GM23338 (cell line): ENCODE measurements around the gene IGF1R.

Experiments
- EZH2 ChIP-seq: fragments of 200-600 bp; sonication (generic); IDR thresholded peaks from one replicate; pipeline ENCODE4 v1.8.0; 2017; ENCODE audit warnings: antibody characterized with exemption, mild to moderate bottlenecking, low read depth; ENCODE audit not compliant: unreplicated experiment
- EZH2phosphoT487 ChIP-seq: fragments of 200-600 bp; sonication (generic); IDR thresholded peaks from one replicate; pipeline ENCODE4 v1.8.1; 2018; ENCODE audit warnings: antibody characterized with exemption; ENCODE audit not compliant: unreplicated experiment
- TF ChIP-seq, protein P1 (sequence below), 2 experiments: fragments of 200-600 bp in 1 of 2; sonication (generic) in 1 of 2; conservative IDR thresholded peaks; 2 replicates each; pipeline versions ENCODE4 v1.5.1 to v1.6.1; 2016 to 2017; ENCODE audit warnings: antibody characterized with exemption in 2 of 2, low read depth in 2 of 2, mild to moderate bottlenecking in 2 of 2, moderate library complexity in 1 of 2

DNA sequence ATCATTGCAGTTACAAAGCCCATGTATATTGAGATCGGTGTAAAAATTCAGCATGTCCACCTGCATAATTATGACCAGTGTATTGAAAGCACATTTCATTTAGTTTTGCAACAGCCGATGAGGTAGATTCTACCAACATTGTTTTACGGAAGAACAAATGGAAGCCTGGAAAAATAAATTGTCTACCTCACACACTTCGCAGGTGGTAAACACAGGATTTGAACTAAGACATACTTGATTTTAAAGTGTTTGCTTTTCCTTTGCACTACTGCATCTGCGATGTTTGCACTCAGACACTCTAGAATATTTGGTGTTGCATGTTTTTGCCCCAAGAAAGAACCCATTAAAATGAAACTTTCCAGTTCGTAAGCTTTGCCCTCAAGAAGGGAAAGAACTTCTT, 210.8 kb downstream of the IGF1R start:
- TF ChIP-seq, protein P1, sequence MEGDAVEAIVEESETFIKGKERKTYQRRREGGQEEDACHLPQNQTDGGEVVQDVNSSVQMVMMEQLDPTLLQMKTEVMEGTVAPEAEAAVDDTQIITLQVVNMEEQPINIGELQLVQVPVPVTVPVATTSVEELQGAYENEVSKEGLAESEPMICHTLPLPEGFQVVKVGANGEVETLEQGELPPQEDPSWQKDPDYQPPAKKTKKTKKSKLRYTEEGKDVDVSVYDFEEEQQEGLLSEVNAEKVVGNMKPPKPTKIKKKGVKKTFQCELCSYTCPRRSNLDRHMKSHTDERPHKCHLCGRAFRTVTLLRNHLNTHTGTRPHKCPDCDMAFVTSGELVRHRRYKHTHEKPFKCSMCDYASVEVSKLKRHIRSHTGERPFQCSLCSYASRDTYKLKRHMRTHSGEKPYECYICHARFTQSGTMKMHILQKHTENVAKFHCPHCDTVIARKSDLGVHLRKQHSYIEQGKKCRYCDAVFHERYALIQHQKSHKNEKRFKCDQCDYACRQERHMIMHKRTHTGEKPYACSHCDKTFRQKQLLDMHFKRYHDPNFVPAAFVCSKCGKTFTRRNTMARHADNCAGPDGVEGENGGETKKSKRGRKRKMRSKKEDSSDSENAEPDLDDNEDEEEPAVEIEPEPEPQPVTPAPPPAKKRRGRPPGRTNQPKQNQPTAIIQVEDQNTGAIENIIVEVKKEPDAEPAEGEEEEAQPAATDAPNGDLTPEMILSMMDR (conservative IDR thresholded peaks at IDR 0.05; ENCODE audit: low read depth in 2 of 2) = no peak
- no peak for TF ChIP-seq EZH2
- TF ChIP-seq EZH2phosphoT487 = no peak
